Measurements from ENCODE around the gene FBXO42. TPM values are rescaled to one million over a fixed set of nuclear protein-coding genes. Genes with fewer than 3 reads are reported as not detected.

Gene FBXO42
- total RNA-seq, 1 experiment from 2014 or later: 11.3 TPM

DNA sequence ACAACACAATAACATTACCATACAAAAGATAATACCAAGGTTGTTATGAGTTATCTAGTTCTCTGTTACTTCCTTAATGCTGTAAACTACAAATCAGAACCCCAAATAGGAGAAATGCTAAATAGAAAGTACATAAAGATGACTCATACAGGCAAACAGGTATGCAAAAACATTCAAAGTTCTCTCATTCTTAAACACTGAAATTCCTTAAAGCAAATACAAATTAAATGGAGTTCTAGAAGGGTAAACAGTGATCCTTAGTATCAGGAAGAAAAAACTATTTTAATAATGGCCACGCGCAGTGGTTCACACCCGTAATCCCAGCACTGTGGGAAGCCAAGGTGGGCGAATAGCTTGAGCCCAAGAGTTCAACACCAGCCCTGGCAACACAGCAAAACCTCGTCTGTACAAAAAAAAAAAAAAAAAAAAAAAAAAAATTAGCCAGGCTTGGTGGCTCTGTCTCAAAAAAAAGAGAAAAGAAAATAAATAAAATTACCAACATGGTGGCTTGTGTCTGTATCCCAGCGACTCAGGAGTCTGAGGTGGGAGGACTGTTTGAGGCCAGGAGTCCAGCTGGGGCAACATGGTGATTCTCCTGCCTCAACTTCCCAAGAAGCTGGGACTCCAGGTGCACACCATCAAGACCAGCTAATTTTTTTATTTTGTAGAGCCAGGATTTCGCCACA lies 17.5 kb downstream of the FBXO42 start:
- no peak for DNase-seq
- H3K36me3 Mint-ChIP-seq (ENCODE audit: insufficient read depth, unreplicated experiment): peaks cover 7% of the 10 kb centered on the region

GRCh38 chr1:16326833-16327404 lies 25.4 kb downstream of the FBXO42 start:
- intact Hi-C loops (cut with micrococcal nuclease; ENCODE audit: unreplicated experiment): no loop called here
- H3K27ac Mint-ChIP-seq (ENCODE audit: unreplicated experiment): no peak overlapping the region

More for the DNA sequence above, 17.5 kb downstream of the FBXO42 start:
- intact Hi-C loops (cut with micrococcal nuclease; ENCODE audit: unreplicated experiment): no loop called here
- Histone ChIP-seq H3K27me3 (replicated peaks; ENCODE audit: control insufficient read depth, insufficient read depth, low read length) (no peaks in the 10 kb centered on the region), H3K4me3 (ENCODE audit: low read depth, low read length) (no peak overlapping the region), H3K9me3 (no peaks in the 10 kb centered on the region), H3K4me1 (0 out of 2 replicates have a peak, but pooled peaks cover 4% of the 10 kb centered on the region), H3K36me3 (ENCODE audit: control insufficient read depth, insufficient read depth, low read length) (no peaks in the 10 kb centered on the region)
- TF ChIP-seq CTCF (IDR thresholded peaks at IDR 0.05; ENCODE audit: insufficient read depth in 1 of 2, low read depth in 1 of 2, low read length in 1 of 2, severe bottlenecking in 1 of 2, unreplicated experiment in 1 of 2): no peak
- Mint-ChIP-seq H3K27me3 (ENCODE audit: insufficient read depth, unreplicated experiment) (no peaks in the 10 kb centered on the region), H3K4me1 (ENCODE audit: low read depth, unreplicated experiment) (peaks cover 7% of the 10 kb centered on the region), H3K4me3 (ENCODE audit: unreplicated experiment) (no peak overlapping the region), H3K9me3 (ENCODE audit: unreplicated experiment) (no peaks in the 10 kb centered on the region), H3K27ac (ENCODE audit: unreplicated experiment) (no peak overlapping the region)
- ChIA-PET POLR2A (no interaction called here), CTCF (interaction anchor here (0.6 kb wide), 1 partner anchor 429 kb away, joined by 6 read pairs; no protein-coding TSS in a partner anchor)
- BruUV-seq (replicated peaks): no TSS peak

DNA sequence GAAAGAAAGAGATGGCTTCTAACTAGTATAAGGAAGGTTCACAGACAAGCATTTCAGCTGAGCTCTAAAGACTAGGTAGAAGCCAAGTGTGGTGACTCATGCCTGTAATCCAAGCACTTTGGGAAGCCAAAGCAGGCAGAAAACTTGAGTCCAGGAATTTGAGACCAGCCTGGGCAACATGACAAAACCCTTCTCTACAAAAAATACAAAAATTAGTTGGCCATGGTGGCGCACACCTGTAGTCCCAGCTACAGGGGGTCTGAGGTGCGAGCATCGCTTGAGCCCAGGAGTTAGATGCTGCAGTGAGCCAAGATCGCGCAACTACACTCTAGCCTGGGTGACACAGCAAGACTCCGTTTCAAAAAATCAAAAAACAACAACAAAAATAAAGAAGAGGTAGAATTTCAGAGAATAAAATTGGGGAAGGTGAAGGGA lies 27.8 kb downstream of the FBXO42 start:
- no TSS peak for BruUV-seq (replicated peaks)
- CTCF ChIA-PET: no interaction called here
- Histone ChIP-seq H3K4me1 (no peaks in the 10 kb centered on the region), H3K4me3 (ENCODE audit: low read depth, low read length) (no peak overlapping the region), H3K36me3 (ENCODE audit: control insufficient read depth, insufficient read depth, low read length) (no peaks in the 10 kb centered on the region), H3K27me3 (replicated peaks; ENCODE audit: control insufficient read depth, insufficient read depth, low read length) (no peaks in the 10 kb centered on the region), H3K9me3 (no peaks in the 10 kb centered on the region)
- intact Hi-C loops (cut with micrococcal nuclease; ENCODE audit: unreplicated experiment): no loop called here
- Mint-ChIP-seq H3K36me3 (ENCODE audit: insufficient read depth, unreplicated experiment) (peaks cover 4% of the 10 kb centered on the region), H3K4me1 (ENCODE audit: low read depth, unreplicated experiment) (no peaks in the 10 kb centered on the region), H3K4me3 (ENCODE audit: unreplicated experiment) (no peak overlapping the region), H3K9me3 (ENCODE audit: unreplicated experiment) (no peaks in the 10 kb centered on the region), H3K27me3 (ENCODE audit: insufficient read depth, unreplicated experiment) (no peaks in the 10 kb centered on the region), H3K27ac (ENCODE audit: unreplicated experiment) (no peak overlapping the region)
- no peak for DNase-seq
- no peak for TF ChIP-seq CTCF (IDR thresholded peaks at IDR 0.05; ENCODE audit: insufficient read depth in 1 of 2, low read depth in 1 of 2, low read length in 1 of 2, severe bottlenecking in 1 of 2, unreplicated experiment in 1 of 2)
- POLR2A ChIA-PET: no interaction called here

More at GRCh38 chr1:16326833-16327404, 25.4 kb downstream of the FBXO42 start:
- ChIA-PET CTCF (no interaction called here), POLR2A (no interaction called here)
- no peak for TF ChIP-seq CTCF (IDR thresholded peaks at IDR 0.05; ENCODE audit: insufficient read depth in 1 of 2, low read depth in 1 of 2, low read length in 1 of 2, severe bottlenecking in 1 of 2, unreplicated experiment in 1 of 2)
- Histone ChIP-seq H3K4me1 (no peaks in the 10 kb centered on the region), H3K36me3 (ENCODE audit: control insufficient read depth, insufficient read depth, low read length) (no peaks in the 10 kb centered on the region), H3K9me3 (no peaks in the 10 kb centered on the region), H3K27me3 (replicated peaks; ENCODE audit: control insufficient read depth, insufficient read depth, low read length) (no peaks in the 10 kb centered on the region), H3K4me3 (ENCODE audit: low read depth, low read length) (no peak overlapping the region)
- Mint-ChIP-seq H3K9me3 (ENCODE audit: unreplicated experiment) (no peaks in the 10 kb centered on the region), H3K4me1 (ENCODE audit: low read depth, unreplicated experiment) (no peaks in the 10 kb centered on the region), H3K27me3 (ENCODE audit: insufficient read depth, unreplicated experiment) (no peaks in the 10 kb centered on the region), H3K4me3 (ENCODE audit: unreplicated experiment) (no peak overlapping the region), H3K36me3 (ENCODE audit: insufficient read depth, unreplicated experiment) (peaks cover 4% of the 10 kb centered on the region)
- DNase-seq: no peak
- BruUV-seq (replicated peaks): no TSS peak

Measured in Caco-2 (cell line).